H1 (cell line): Measurements from ENCODE around the gene ATMIN. TPM values are rescaled to one million over a fixed set of nuclear protein-coding genes. Genes with fewer than 3 reads are reported as not detected.

Experiments used
- USF2 ChIP-seq: IDR thresholded peaks from 2 replicates; pipeline ENCODE4 v1.6.1; 2011; ENCODE audit warnings: low read length, improper control_type of control experiment
- polyA plus RNA-seq, 7 experiments: library from polyadenylated mRNA; depleted of rRNA in 3 of 7; stranded (reverse) in 5 of 7; unstranded in 2 of 7; fragments of >200 nt in 5 of 7; fragments of 200-250 nt in 2 of 7; gene quantifications; 1 replicate in 5 of 7; 2 replicates in 1 of 7; 4 replicates in 1 of 7; pipeline versions ENCODE4 v1.2.1 to v1.2.3, GENCODE V29; 2011 to 2013; ENCODE audit warnings: missing spikeins in 2 of 7, mixed read lengths in 2 of 7
- total RNA-seq: library from RNA; stranded (reverse); fragmentation: NEBNext Ultra II Directional; extraction: Animal tissue kit (Norgen Biotek cat#: 25700); gene quantifications from 2 replicates; pipeline ENCODE4 v1.2.1, GENCODE V29; 2021

The ATMIN gene
- total and polyA plus RNA-seq, 2 of the 8 experiments (the other 6 are each of a cell fraction or from before 2014, with no cell fraction given), result 34.8 to 59.8 TPM

- TF ChIP-seq USF2, result no peak
Observed at GRCh38 chr16:81061871-81062608, 26.4 kb downstream of the ATMIN start (continued).
